ENCODE measurements around the gene ROBO2. TPM values are rescaled to one million over a fixed set of nuclear protein-coding genes. Genes with fewer than 3 reads are reported as not detected.

ROBO2 gene
- total RNA-seq, 6 experiments from 2014 or later: 0.09 to 0.36 (median 0.20) TPM

DNA sequence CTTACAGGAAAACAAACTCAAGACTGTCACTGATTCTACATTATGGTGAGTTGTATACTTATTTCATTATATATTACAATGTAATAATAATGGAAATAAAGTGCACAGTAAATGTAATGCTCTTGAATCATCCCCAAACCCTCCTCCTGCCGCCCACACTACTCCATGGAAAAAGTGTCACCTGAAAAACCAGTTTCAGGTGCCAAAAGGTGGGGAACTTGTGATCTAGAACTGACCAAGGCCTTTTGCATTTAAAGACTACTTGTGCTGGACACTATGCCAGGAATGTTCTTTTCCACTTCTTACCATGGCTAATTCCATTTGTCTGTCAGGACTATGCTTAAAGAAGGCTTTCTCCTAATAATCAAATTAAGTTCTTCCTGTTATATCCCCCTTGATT is 32.3 kb downstream of the ROBO2 start:
- no peaks in the 10 kb centered on the region for H3K27me3 Mint-ChIP-seq (ENCODE audit: insufficient read depth)
- H3K27ac Mint-ChIP-seq: no peak overlapping the region
- DNase-seq: no peak
- no peak overlapping the region for H3K4me3 Mint-ChIP-seq
- H3K4me1 Mint-ChIP-seq (ENCODE audit: low read depth): no peaks in the 10 kb centered on the region
- TF ChIP-seq, protein P1, sequence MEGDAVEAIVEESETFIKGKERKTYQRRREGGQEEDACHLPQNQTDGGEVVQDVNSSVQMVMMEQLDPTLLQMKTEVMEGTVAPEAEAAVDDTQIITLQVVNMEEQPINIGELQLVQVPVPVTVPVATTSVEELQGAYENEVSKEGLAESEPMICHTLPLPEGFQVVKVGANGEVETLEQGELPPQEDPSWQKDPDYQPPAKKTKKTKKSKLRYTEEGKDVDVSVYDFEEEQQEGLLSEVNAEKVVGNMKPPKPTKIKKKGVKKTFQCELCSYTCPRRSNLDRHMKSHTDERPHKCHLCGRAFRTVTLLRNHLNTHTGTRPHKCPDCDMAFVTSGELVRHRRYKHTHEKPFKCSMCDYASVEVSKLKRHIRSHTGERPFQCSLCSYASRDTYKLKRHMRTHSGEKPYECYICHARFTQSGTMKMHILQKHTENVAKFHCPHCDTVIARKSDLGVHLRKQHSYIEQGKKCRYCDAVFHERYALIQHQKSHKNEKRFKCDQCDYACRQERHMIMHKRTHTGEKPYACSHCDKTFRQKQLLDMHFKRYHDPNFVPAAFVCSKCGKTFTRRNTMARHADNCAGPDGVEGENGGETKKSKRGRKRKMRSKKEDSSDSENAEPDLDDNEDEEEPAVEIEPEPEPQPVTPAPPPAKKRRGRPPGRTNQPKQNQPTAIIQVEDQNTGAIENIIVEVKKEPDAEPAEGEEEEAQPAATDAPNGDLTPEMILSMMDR (IDR thresholded peaks at IDR 0.05): no peak
- H3K36me3 Mint-ChIP-seq (ENCODE audit: low read depth): no peaks in the 10 kb centered on the region
- H3K9me3 Mint-ChIP-seq: peaks cover 28% of the 10 kb centered on the region

DNA sequence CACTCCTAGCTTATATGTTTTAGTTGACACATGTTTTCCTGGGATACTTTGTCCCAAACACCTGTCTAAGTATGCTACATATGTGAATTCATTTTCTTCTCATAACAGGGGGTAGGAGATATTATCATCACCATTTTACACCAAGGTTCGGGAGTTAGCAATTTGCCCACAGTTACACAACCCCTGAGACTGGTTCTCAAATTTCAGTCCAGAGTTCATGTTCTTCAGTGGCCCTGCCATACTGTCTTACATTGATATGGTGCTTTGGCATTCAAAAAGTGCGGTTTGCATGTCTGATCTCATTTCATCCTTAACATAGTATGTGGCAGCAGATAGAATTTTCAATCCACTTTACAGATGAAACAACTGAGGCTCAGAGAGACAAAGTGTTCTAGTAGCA is 38.4 kb downstream of the ROBO2 start:
- H3K27ac Mint-ChIP-seq: no peak overlapping the region
- TF ChIP-seq, protein P1 (IDR thresholded peaks at IDR 0.05): no peak
- no peaks in the 10 kb centered on the region for H3K27me3 Mint-ChIP-seq (ENCODE audit: insufficient read depth)
- H3K4me1 Mint-ChIP-seq (ENCODE audit: low read depth): no peaks in the 10 kb centered on the region
- H3K36me3 Mint-ChIP-seq (ENCODE audit: low read depth): no peaks in the 10 kb centered on the region
- peaks cover 15% of the 10 kb centered on the region; the same call in 1 of the 2 replicates for H3K9me3 Mint-ChIP-seq
- no peak overlapping the region for H3K4me3 Mint-ChIP-seq
- no peak for DNase-seq

DNA sequence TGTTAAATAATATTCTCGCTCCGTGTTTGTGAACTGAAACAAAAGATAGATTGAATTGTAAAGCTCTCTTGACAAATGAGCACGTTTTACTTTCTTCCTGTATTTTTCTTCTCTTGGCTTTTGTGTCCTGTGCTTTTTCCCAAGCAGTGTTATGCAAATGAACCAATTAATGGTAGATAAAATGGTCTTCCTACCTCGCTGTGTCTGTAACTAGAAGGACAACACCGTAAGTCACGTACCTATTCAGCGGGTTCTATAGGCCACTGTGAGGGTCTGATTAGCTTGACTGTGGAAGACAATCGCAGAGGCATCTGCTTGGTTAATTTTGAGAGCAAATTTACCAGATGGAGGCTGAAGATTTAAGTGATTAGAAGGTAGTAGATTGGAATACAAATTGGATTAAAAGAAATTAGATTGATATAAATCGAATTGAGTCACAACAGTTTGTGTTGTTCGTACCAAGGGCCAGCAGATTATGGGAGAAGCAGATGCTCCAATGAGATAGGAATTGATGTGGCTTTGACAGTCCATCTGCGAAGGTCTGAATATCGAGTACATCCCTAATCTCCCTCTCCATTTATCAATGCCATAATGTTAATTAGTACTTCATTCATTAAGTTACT is 40.2 kb downstream of the ROBO2 start:
- Mint-ChIP-seq H3K4me3 (no peak overlapping the region), H3K27me3 (ENCODE audit: insufficient read depth) (no peaks in the 10 kb centered on the region), H3K36me3 (ENCODE audit: low read depth) (no peaks in the 10 kb centered on the region), H3K4me1 (ENCODE audit: low read depth) (no peaks in the 10 kb centered on the region), H3K9me3 (peaks cover 17% of the 10 kb centered on the region; the same call in 1 of the 2 replicates), H3K27ac (no peak overlapping the region)
- TF ChIP-seq, protein P1 (IDR thresholded peaks at IDR 0.05): no peak
- no peak for DNase-seq

DNA sequence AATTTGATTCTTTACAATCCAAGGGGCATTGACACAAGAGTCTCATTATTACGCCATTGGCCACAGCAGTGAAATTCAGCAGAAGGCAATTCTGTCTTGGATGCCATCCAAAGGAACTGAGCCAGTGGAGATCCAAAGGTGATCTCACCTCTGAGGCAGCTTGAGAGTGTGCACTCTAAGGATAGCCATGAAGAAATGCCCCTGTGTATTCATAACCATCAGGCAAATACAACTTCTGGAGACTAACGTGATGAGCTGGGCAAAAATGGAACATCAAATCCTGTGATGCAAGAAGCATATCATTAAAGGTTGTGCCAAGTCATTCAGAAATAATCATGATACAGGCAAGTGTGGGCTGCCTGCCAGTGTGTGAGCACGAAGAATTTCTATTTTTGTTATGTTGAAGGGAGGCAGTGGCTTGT is 41.4 kb downstream of the ROBO2 start:
- Mint-ChIP-seq H3K27ac (no peak overlapping the region), H3K36me3 (ENCODE audit: low read depth) (no peaks in the 10 kb centered on the region)
- no peak for DNase-seq

DNA sequence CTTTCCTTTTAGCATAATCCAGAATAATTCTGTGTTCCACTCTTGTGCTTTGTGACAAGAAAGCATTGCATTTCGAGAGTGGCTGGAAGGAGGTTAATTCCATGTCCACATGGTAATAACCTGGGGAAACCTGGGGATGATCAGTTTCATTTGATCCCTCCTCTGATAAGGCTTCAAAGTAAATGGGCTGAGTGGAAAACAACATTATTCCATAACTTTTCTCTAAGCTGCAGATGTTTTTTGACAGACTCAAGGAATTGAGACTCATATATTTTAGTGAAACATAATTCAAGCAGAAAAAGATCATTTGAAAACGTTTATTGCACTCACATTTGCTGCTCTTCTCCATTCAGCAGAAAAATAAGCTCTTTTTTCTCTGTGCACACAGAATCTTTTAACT is 44.6 kb downstream of the ROBO2 start:
- Mint-ChIP-seq H3K27ac (no peak overlapping the region), H3K27me3 (ENCODE audit: insufficient read depth) (no peaks in the 10 kb centered on the region), H3K4me3 (no peak overlapping the region), H3K9me3 (peaks cover 15% of the 10 kb centered on the region; the same call in 1 of the 2 replicates), H3K4me1 (ENCODE audit: low read depth) (no peaks in the 10 kb centered on the region), H3K36me3 (ENCODE audit: low read depth) (no peaks in the 10 kb centered on the region)
- no peak for DNase-seq
- TF ChIP-seq, protein P1 (IDR thresholded peaks at IDR 0.05): no peak

More for the DNA sequence above, 41.4 kb downstream of the ROBO2 start:
- TF ChIP-seq, protein P1 (IDR thresholded peaks at IDR 0.05): no peak
- H3K27me3 Mint-ChIP-seq (ENCODE audit: insufficient read depth): no peaks in the 10 kb centered on the region
- no peak overlapping the region for H3K4me3 Mint-ChIP-seq
- H3K9me3 Mint-ChIP-seq: peaks cover 15% of the 10 kb centered on the region; the same call in 1 of the 2 replicates
- no peaks in the 10 kb centered on the region for H3K4me1 Mint-ChIP-seq (ENCODE audit: low read depth)

Data from HFFc6 (cell line).